Small intestine (tissue), 7 donors: ENCODE results near the gene PREX1. TPM values are rescaled to one million over a fixed set of nuclear protein-coding genes. Genes with fewer than 3 reads are reported as not detected.

Experiments used
- DNase-seq, 2 donors: peaks; one replicate each; pipeline versions ENCODE4 v3.0.0 to v3.0.0-alpha.2; 2013
- FAIRE-seq: peaks from 2 replicates; lab custom pipeline; 2012; peaks lifted over from hg19 to GRCh38; lab: Jason Lieb, UNC
- H3K27ac ChIP-seq, 3 donors: one replicate each; pipeline ENCODE4 v1.5.1; 2013; ENCODE audit warnings: low read length in 2 of 3, mild to moderate bottlenecking in 2 of 3, control low read depth in 1 of 3, inconsistent platforms in 1 of 3, low read depth in 1 of 3, moderate library complexity in 1 of 3
- H3K27me3 ChIP-seq, 3 donors: one replicate each; pipeline ENCODE4 v1.6.1; 2013; ENCODE audit warnings: low read length in 3 of 3, inconsistent platforms in 1 of 3; ENCODE audit not compliant: control insufficient read depth in 3 of 3, insufficient read depth in 3 of 3
- H3K36me3 ChIP-seq, 3 donors: one replicate each; pipeline ENCODE4 v1.6.1; 2013; ENCODE audit warnings: low read length in 3 of 3, inconsistent platforms in 1 of 3, low read depth in 1 of 3, mild to moderate bottlenecking in 1 of 3, moderate library complexity in 1 of 3; ENCODE audit not compliant: control insufficient read depth in 3 of 3, insufficient read depth in 2 of 3
- H3K4me1 ChIP-seq, 3 donors: one replicate each; pipeline ENCODE4 v1.6.1; 2013; ENCODE audit warnings: low read length in 2 of 3, inconsistent platforms in 1 of 3, low read depth in 1 of 3, mild to moderate bottlenecking in 1 of 3, moderate library complexity in 1 of 3; ENCODE audit not compliant: control insufficient read depth in 3 of 3, insufficient read depth in 2 of 3
- H3K4me3 ChIP-seq, 3 donors: one replicate each; pipeline ENCODE4 v1.5.1; 2013; ENCODE audit warnings: low read length in 3 of 3, control low read depth in 1 of 3, inconsistent platforms in 1 of 3, low read depth in 1 of 3, mild to moderate bottlenecking in 1 of 3, moderate library complexity in 1 of 3
- H3K9me3 ChIP-seq, 2 donors: one replicate each; pipeline ENCODE4 v1.6.1; 2013; ENCODE audit warnings: low read depth in 1 of 2, low read length in 1 of 2; ENCODE audit not compliant: control insufficient read depth in 2 of 2, insufficient read depth in 1 of 2
- WGBS, 3 donors: extraction: QIAGEN DNeasy Blood & Tissue Kit; methylation state at CpG; one replicate each; pipeline ENCODE4 v1.1.7; 2013; 5-methylcytosine and 5-hydroxymethylcytosine counted together
- polyA plus RNA-seq, 4 donors: library from polyadenylated mRNA; stranded (reverse) in 3 of 4; unstranded in 1 of 4; fragments of 200-250 nt in 3 of 4; fragments of 120-200 nt in 1 of 4; gene quantifications; one replicate each; pipeline versions ENCODE4 v1.2.1 to v1.2.3, GENCODE V29; 2013
- donor health status: healthy with polysubstance abuse.
- donor health status: control.
- donor health status: control.
- donor health status: Bipolar disorder and iron deficiency.
- donor health status: healthy.

PREX1 gene
- polyA plus RNA-seq, 4 donors, result 1.8 to 9.9 (median 8.0) TPM

DNA sequence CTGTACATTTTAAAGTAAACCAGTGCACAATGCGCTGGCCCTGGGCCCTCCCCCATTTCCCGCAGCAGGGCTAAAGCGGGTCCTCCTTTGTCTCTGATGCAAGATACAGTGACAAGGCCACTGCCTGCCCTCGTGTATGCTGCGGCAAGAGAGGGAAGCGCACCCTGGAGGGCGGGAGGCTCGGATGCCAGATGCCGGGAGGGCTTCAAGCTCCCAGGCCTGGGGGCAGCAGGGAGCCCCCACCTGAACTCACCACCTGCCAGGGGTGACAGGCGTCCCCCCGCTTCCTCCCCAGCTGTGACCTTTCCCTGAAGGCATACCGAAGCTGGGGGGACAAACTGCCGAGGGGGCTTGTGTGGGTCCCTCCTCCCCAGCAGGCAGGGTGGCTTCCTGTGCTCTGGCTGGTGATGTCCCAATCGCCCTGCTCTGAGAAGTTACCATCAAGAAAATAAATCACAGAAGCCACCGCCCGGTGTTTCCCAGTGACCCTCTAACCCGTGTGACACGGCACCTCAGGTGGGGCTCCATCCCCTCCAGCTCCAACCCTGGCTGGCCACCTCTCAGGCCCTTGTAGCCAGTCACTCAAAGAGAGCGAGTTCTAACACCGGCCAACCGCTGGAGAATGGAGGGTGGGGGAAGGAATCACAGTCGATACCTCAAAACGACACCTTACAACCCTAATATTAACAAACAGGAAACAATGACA is 203.3 kb downstream of the PREX1 start:
- peaks cover 0 to 24% (median 2%) of the 10 kb centered on the region in 3 donors for H3K36me3 ChIP-seq
- H3K27me3 ChIP-seq, result no peaks in the 10 kb centered on the region
- DNase-seq, result no peak
- FAIRE-seq, result no peak
- no peak overlapping the region for H3K27ac ChIP-seq
- H3K4me3 ChIP-seq, result no peak overlapping the region
- WGBS, 3 donors, result 90 to 92% (median 91%) methylated on average over 23 of the region's 23 CpGs
- H3K4me1 ChIP-seq, result peaks cover 0 to 16% (median 0%) of the 10 kb centered on the region in 3 donors
- no peaks in the 10 kb centered on the region for H3K9me3 ChIP-seq

DNA sequence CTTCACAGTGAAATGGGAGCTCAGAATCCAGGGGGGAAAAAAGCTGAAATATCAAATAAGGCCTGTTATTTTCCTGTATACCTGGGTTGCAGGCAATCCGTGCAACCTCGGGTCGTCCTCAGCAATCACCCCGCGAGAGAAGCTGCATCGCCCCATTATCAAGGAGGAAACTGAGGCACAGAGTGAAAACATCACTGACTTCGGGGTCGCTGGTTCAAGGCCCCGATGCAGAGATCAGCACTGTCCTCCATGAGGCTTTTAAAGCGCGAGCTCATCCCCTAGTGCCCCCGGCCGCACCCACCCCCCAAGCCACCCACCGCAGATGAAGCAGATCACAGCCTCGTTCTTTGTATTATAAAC is 203.9 kb downstream of the PREX1 start:
- H3K36me3 ChIP-seq, result peaks cover 0 to 20% (median 2%) of the 10 kb centered on the region in 3 donors
- no peak overlapping the region for H3K4me3 ChIP-seq
- no peak for DNase-seq
- H3K9me3 ChIP-seq, result no peaks in the 10 kb centered on the region
- peaks cover 0 to 16% (median 0%) of the 10 kb centered on the region in 3 donors for H3K4me1 ChIP-seq
- 94 to 96% (median 94%) methylated on average over 15 of the region's 15 CpGs for WGBS, 3 donors
- H3K27me3 ChIP-seq, result no peaks in the 10 kb centered on the region
- no peak for FAIRE-seq
- no peak overlapping the region for H3K27ac ChIP-seq

GRCh38 chr20:48623176-48623905 is 204.5 kb downstream of the PREX1 start:
- no peak overlapping the region for H3K4me3 ChIP-seq
- no peaks in the 10 kb centered on the region for H3K9me3 ChIP-seq
- WGBS, 3 donors, result 81 to 94% (median 92%) methylated on average over 15 to 16 of the region's 16 CpGs
- peaks cover 0 to 16% (median 0%) of the 10 kb centered on the region in 3 donors for H3K4me1 ChIP-seq
- H3K27ac ChIP-seq, result no peak overlapping the region
- FAIRE-seq (no peak), DNase-seq (no peak)
- peaks cover 0 to 17% (median 2%) of the 10 kb centered on the region in 3 donors for H3K36me3 ChIP-seq
- H3K27me3 ChIP-seq, result no peaks in the 10 kb centered on the region

DNA sequence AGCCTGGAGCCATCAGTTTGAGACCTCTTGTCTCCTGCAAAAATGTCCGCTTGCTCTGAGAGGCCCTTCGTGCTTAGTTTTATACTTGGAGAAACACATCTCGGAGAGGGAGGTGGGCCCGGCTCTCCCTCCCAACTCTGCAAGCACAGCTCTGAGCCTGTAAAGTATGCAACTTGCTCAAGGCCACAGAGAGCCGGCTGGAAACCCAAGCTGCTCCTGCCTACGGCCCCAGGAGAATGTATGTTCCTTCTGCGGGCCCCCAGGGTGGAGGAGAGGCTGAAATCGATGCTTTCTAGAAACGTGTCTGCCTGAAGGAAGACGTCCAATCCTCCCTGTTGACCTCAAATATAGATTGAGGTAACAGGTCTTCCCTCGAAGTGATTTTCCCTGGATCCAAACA is 205.4 kb downstream of the PREX1 start:
- Histone ChIP-seq H3K27me3 (no peaks in the 10 kb centered on the region), H3K4me1 (peaks cover 0 to 16% (median 0%) of the 10 kb centered on the region in 3 donors), H3K4me3 (no peak overlapping the region), H3K27ac (no peak overlapping the region), H3K9me3 (no peaks in the 10 kb centered on the region), H3K36me3 (peaks cover 0 to 17% (median under 1%) of the 10 kb centered on the region in 3 donors)
- 74 to 83% (median 77%) methylated on average over 11 of the region's 11 CpGs for WGBS, 3 donors
- DNase-seq, result no peak
- FAIRE-seq, result no peak

- WGBS, 3 donors, result 50 to 59% (median 53%) methylated on average over 23 of the region's 23 CpGs
- H3K4me3 ChIP-seq, result no peak overlapping the region
- H3K27ac ChIP-seq, result peak overlapping the region in 1 of 3 donors; percentile 17
- no peak for FAIRE-seq
- peak; percentile 37 to 77 for DNase-seq
- no peaks in the 10 kb centered on the region for H3K9me3 ChIP-seq
- H3K36me3 ChIP-seq, result peaks cover 0 to 15% (median 0%) of the 10 kb centered on the region in 3 donors
- peaks cover 0 to 16% (median 0%) of the 10 kb centered on the region in 3 donors for H3K4me1 ChIP-seq
- no peaks in the 10 kb centered on the region for H3K27me3 ChIP-seq
These were observed 206.3 kb downstream of the PREX1 start for GRCh38 chr20:48621376-48622078.

- peak; percentile 85 to 93 for DNase-seq
- Histone ChIP-seq H3K36me3 (peaks cover 0 to 9% (median 0%) of the 10 kb centered on the region in 3 donors), H3K4me1 (peaks cover 0 to 16% (median 0%) of the 10 kb centered on the region in 3 donors), H3K4me3 (peak overlapping the region in 1 of 3 donors; percentile 27), H3K27me3 (no peaks in the 10 kb centered on the region), H3K27ac (peak overlapping the region in 1 of 3 donors; percentile 6), H3K9me3 (no peaks in the 10 kb centered on the region)
- FAIRE-seq, result no peak
- WGBS, 3 donors, result 4 to 9% (median 7%) methylated on average over 26 of the region's 26 CpGs
These were observed 207.1 kb downstream of the PREX1 start for GRCh38 chr20:48620507-48621375.

- Histone ChIP-seq H3K9me3 (no peaks in the 10 kb centered on the region), H3K27ac (no peak overlapping the region), H3K4me1 (peaks cover 0 to 16% (median 0%) of the 10 kb centered on the region in 3 donors), H3K27me3 (no peaks in the 10 kb centered on the region), H3K36me3 (peaks cover 0 to 3% (median 0%) of the 10 kb centered on the region in 3 donors), H3K4me3 (no peak overlapping the region)
- WGBS, 3 donors, result 22 to 57% (median 35%) methylated on average over 8 of the region's 8 CpGs
- peak in 1 of 2 donors; percentile 4 for DNase-seq
- FAIRE-seq, result no peak
These were observed 207.7 kb downstream of the PREX1 start for GRCh38 chr20:48620154-48620506.
